Stimulated activated CD4-positive, alpha-beta T cell treated with anti-CD3 and anti-CD28 coated beads, Interleukin-15, amount 100 ng/mL, for 48 hours (primary cell): ENCODE data around the gene TMEM272.

Source experiments
- DNase-seq, 2 donors: peaks; one replicate each; pipeline ENCODE4 v3.0.0-alpha.2; 2020; ENCODE audit warnings: low read depth in 2 of 2

TMEM272 gene

GRCh38 chr13:51849145-51850101 lies 4.4 kb upstream of the TMEM272 start:
- DNase-seq = no peak

GRCh38 chr13:51848674-51849073 lies 3.7 kb upstream of the TMEM272 start:
- DNase-seq = no peak

- no peak for DNase-seq
Measured at GRCh38 chr13:51846756-51847155, 1.8 kb upstream of the TMEM272 start.

GRCh38 chr13:51845574-51846318 lies 769 bp upstream of the TMEM272 start:
- DNase-seq = no peak

- no peak for DNase-seq
Measured at GRCh38 chr13:51843529-51843928, 1.4 kb downstream of the TMEM272 start.

- DNase-seq = no peak
Measured at GRCh38 chr13:51841732-51842131, 3.2 kb downstream of the TMEM272 start.

- DNase-seq = no peak
Measured at GRCh38 chr13:51840917-51841316, 4.1 kb downstream of the TMEM272 start.

- DNase-seq = no peak
Measured at GRCh38 chr13:51839711-51840540, 5.1 kb downstream of the TMEM272 start.

- DNase-seq = no peak
Measured at GRCh38 chr13:51838240-51838846, 6.6 kb downstream of the TMEM272 start.

- DNase-seq = no peak
Measured at GRCh38 chr13:51837016-51837415, 8.0 kb downstream of the TMEM272 start.

- DNase-seq = no peak
Measured at GRCh38 chr13:51834581-51835171, 10.3 kb downstream of the TMEM272 start.

GRCh38 chr13:51833980-51834379 lies 11.0 kb downstream of the TMEM272 start:
- DNase-seq = no peak

GRCh38 chr13:51832471-51833152 lies 12.4 kb downstream of the TMEM272 start:
- DNase-seq = no peak

GRCh38 chr13:51831519-51831918 lies 13.5 kb downstream of the TMEM272 start:
- DNase-seq = no peak

GRCh38 chr13:51829568-51829899 lies 15.4 kb downstream of the TMEM272 start:
- no peak for DNase-seq

GRCh38 chr13:51828730-51829567 lies 16.0 kb downstream of the TMEM272 start:
- no peak for DNase-seq

- DNase-seq = no peak
Measured at GRCh38 chr13:51827254-51827653, 17.7 kb downstream of the TMEM272 start.

GRCh38 chr13:51826606-51827005 lies 18.4 kb downstream of the TMEM272 start:
- DNase-seq = no peak

GRCh38 chr13:51825681-51826254 lies 19.2 kb downstream of the TMEM272 start:
- no peak for DNase-seq
